Measurements from ENCODE around the gene AMOT.

Gene AMOT

DNA sequence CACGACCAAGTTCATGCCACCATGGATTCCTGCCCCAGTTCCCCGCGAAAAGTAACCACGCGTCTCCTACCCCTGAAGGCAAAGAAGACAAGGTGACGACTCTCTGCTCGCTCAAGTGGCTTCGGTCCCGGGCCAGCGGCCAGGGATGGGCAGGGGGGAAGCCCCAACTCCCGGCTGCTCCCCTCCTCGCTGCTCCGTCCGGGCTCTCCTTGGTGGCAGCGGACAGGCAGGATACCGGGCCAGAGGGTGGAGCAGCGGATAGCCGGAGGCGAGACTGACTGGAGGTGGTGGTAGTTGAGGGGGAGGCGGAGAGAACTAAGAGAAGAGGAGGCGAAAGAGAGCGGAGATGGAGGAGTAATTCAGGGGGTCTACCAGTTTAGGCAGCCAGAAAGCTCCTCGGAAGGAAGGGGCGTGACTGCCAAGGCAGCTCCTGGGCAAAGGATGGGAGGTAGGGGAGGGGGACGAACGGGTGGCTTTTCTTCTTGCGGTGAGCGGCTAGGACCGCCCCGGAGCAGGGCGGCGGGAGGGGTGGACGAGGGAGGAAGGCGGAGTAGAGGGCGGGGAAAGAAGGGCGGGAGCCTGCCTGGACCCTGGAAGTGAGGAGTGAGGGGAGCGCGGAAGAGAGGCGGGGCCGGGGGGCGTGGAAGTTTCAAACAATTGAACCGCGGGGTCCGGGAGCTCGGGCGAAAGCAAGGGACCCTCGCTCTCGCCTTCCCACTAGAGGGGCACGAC lies at the start of gene AMOT (continued):
- TF ChIP-seq ZBTB48 (tag by site-specific recombination; IDR thresholded peaks at IDR 0.05), result no peak
- TF ChIP-seq ZNF548 (tag by site-specific recombination; IDR thresholded peaks at IDR 0.05), result no peak
- TF ChIP-seq ZSCAN23 (tag by site-specific recombination; IDR thresholded peaks at IDR 0.05), result no peak
- no peak for TF ChIP-seq ZBTB1 (tag by site-specific recombination; IDR thresholded peaks at IDR 0.05)
- no peak for TF ChIP-seq ZNF133 (tag by site-specific recombination; IDR thresholded peaks at IDR 0.05)
- TF ChIP-seq ZNF677 (tag by site-specific recombination; IDR thresholded peaks at IDR 0.05), result no peak
- no peak for TF ChIP-seq ZNF416 (tag by site-specific recombination; IDR thresholded peaks at IDR 0.05)
- TF ChIP-seq, protein P1, sequence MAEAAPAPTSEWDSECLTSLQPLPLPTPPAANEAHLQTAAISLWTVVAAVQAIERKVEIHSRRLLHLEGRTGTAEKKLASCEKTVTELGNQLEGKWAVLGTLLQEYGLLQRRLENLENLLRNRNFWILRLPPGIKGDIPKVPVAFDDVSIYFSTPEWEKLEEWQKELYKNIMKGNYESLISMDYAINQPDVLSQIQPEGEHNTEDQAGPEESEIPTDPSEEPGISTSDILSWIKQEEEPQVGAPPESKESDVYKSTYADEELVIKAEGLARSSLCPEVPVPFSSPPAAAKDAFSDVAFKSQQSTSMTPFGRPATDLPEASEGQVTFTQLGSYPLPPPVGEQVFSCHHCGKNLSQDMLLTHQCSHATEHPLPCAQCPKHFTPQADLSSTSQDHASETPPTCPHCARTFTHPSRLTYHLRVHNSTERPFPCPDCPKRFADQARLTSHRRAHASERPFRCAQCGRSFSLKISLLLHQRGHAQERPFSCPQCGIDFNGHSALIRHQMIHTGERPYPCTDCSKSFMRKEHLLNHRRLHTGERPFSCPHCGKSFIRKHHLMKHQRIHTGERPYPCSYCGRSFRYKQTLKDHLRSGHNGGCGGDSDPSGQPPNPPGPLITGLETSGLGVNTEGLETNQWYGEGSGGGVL (tag by site-specific recombination; IDR thresholded peaks at IDR 0.05), result peak; percentile 86
- no peak for TF ChIP-seq ZNF514 (tag by site-specific recombination; IDR thresholded peaks at IDR 0.05)
- TF ChIP-seq ZNF146 (tag by site-specific recombination; IDR thresholded peaks at IDR 0.05), result no peak
- TF ChIP-seq, protein P2, sequence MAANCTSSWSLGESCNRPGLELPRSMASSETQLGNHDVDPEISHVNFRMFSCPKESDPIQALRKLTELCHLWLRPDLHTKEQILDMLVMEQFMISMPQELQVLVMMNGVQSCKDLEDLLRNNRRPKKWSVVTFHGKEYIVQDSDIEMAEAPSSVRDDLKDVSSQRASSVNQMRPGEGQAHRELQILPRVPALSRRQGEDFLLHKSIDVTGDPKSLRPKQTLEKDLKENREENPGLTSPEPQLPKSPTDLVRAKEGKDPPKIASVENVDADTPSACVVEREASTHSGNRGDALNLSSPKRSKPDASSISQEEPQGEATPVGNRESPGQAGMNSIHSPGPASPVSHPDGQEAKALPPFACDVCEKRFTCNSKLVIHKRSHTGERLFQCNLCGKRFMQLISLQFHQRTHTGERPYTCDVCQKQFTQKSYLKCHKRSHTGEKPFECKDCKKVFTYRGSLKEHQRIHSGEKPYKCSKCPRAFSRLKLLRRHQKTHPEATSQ (tag by site-specific recombination; IDR thresholded peaks at IDR 0.05), result no peak
- TF ChIP-seq ZNF184 (tag by site-specific recombination; IDR thresholded peaks at IDR 0.05), result no peak
- TF ChIP-seq, protein P3, sequence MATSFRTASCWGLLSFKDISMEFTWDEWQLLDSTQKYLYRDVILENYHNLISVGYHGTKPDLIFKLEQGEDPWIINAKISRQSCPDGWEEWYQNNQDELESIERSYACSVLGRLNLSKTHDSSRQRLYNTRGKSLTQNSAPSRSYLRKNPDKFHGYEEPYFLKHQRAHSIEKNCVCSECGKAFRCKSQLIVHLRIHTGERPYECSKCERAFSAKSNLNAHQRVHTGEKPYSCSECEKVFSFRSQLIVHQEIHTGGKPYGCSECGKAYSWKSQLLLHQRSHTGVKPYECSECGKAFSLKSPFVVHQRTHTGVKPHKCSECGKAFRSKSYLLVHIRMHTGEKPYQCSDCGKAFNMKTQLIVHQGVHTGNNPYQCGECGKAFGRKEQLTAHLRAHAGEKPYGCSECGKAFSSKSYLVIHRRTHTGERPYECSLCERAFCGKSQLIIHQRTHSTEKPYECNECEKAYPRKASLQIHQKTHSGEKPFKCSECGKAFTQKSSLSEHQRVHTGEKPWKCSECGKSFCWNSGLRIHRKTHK (tag by site-specific recombination; IDR thresholded peaks at IDR 0.05), result no peak
- no peak for TF ChIP-seq ZNF169 (tag by site-specific recombination; IDR thresholded peaks at IDR 0.05)
- TF ChIP-seq ZNF202 (tag by site-specific recombination; IDR thresholded peaks at IDR 0.05; ENCODE audit: borderline replicate concordance), result no peak
- no peak for TF ChIP-seq SETDB1 (IDR thresholded peaks at IDR 0.05; ENCODE audit: insufficient read length, low read length)
- no peak for TF ChIP-seq ZNF830 (tag by site-specific recombination; IDR thresholded peaks at IDR 0.05; ENCODE audit: low read depth)
- no peak for TF ChIP-seq ZNF529 (tag by site-specific recombination; IDR thresholded peaks at IDR 0.05; ENCODE audit: insufficient replicate concordance)
- TF ChIP-seq, protein P4, sequence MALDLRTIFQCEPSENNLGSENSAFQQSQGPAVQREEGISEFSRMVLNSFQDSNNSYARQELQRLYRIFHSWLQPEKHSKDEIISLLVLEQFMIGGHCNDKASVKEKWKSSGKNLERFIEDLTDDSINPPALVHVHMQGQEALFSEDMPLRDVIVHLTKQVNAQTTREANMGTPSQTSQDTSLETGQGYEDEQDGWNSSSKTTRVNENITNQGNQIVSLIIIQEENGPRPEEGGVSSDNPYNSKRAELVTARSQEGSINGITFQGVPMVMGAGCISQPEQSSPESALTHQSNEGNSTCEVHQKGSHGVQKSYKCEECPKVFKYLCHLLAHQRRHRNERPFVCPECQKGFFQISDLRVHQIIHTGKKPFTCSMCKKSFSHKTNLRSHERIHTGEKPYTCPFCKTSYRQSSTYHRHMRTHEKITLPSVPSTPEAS (tag by site-specific recombination; IDR thresholded peaks at IDR 0.05), result no peak
- no peak for TF ChIP-seq ZNF701 (tag by site-specific recombination; IDR thresholded peaks at IDR 0.05)
- no peak for TF ChIP-seq WT1 (tag by site-specific recombination; IDR thresholded peaks at IDR 0.05)
- no peak for TF ChIP-seq ZNF121 (tag by site-specific recombination; IDR thresholded peaks at IDR 0.05)
- TF ChIP-seq ZXDB (tag by site-specific recombination; IDR thresholded peaks at IDR 0.05), result peak; percentile 21; the same call in 1 of the 2 replicates
- TF ChIP-seq, protein P5, sequence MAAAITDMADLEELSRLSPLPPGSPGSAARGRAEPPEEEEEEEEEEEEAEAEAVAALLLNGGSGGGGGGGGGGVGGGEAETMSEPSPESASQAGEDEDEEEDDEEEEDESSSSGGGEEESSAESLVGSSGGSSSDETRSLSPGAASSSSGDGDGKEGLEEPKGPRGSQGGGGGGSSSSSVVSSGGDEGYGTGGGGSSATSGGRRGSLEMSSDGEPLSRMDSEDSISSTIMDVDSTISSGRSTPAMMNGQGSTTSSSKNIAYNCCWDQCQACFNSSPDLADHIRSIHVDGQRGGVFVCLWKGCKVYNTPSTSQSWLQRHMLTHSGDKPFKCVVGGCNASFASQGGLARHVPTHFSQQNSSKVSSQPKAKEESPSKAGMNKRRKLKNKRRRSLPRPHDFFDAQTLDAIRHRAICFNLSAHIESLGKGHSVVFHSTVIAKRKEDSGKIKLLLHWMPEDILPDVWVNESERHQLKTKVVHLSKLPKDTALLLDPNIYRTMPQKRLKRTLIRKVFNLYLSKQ (tag by site-specific recombination; IDR thresholded peaks at IDR 0.05; ENCODE audit: borderline replicate concordance), result no peak
- no peak for TF ChIP-seq ZNF350 (tag by site-specific recombination; IDR thresholded peaks at IDR 0.05)
- TF ChIP-seq ZNF623 (tag by site-specific recombination; IDR thresholded peaks at IDR 0.05), result no peak
- no peak for TF ChIP-seq ZSCAN30 (tag by site-specific recombination; IDR thresholded peaks at IDR 0.05)
- TF ChIP-seq, protein P6, sequence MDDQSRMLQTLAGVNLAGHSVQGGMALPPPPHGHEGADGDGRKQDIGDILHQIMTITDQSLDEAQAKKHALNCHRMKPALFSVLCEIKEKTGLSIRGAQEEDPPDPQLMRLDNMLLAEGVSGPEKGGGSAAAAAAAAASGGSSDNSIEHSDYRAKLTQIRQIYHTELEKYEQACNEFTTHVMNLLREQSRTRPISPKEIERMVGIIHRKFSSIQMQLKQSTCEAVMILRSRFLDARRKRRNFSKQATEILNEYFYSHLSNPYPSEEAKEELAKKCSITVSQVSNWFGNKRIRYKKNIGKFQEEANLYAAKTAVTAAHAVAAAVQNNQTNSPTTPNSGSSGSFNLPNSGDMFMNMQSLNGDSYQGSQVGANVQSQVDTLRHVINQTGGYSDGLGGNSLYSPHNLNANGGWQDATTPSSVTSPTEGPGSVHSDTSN (CRISPR knock-in tag; IDR thresholded peaks at IDR 0.05), result no peak
- no peak for TF ChIP-seq ZNF140 (tag by site-specific recombination; IDR thresholded peaks at IDR 0.05)
- TF ChIP-seq, protein P7, sequence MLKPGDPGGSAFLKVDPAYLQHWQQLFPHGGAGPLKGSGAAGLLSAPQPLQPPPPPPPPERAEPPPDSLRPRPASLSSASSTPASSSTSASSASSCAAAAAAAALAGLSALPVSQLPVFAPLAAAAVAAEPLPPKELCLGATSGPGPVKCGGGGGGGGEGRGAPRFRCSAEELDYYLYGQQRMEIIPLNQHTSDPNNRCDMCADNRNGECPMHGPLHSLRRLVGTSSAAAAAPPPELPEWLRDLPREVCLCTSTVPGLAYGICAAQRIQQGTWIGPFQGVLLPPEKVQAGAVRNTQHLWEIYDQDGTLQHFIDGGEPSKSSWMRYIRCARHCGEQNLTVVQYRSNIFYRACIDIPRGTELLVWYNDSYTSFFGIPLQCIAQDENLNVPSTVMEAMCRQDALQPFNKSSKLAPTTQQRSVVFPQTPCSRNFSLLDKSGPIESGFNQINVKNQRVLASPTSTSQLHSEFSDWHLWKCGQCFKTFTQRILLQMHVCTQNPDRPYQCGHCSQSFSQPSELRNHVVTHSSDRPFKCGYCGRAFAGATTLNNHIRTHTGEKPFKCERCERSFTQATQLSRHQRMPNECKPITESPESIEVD (tag by site-specific recombination; IDR thresholded peaks at IDR 0.05), result no peak
- no peak for TF ChIP-seq OVOL3 (tag by site-specific recombination; IDR thresholded peaks at IDR 0.05)
